Activated CD8-positive, alpha-beta T cell treated with anti-CD3 and anti-CD28 coated beads for 36 hours (primary cell): ENCODE results near the gene AUTS2. TPM values are rescaled to one million over a fixed set of nuclear protein-coding genes. Genes with fewer than 3 reads are reported as not detected.

Experiments
- ATAC-seq: fragments of 200-7000 bp; cut with Tn5 transposase; one replicate; pipeline ENCODE4 v1.10.0; 2021; ENCODE audit warnings: mild to moderate bottlenecking, moderate library complexity
- CTCF ChIA-PET: fragments of 350-600 bp; sonication (Branson Sonifier 250); formaldehyde crosslinking; loops from one replicate; lab custom pipeline; 2021; ENCODE audit warnings: antibody characterized with exemption; lab: Charles Lee
- POLR2A ChIA-PET: fragments of 350-600 bp; sonication (Branson Sonifier 250); formaldehyde crosslinking; loops from one replicate; lab custom pipeline; 2021; ENCODE audit warnings: antibody characterized with exemption; lab: Charles Lee
- DNase-seq: peaks from one replicate; pipeline ENCODE4 v3.0.0-alpha.2; 2020
- H3K27ac Mint-ChIP-seq: one replicate; pipeline ENCODE4 v1.8.0; 2021; ENCODE audit warnings: mild to moderate bottlenecking, mixed read lengths
- H3K27me3 Mint-ChIP-seq: one replicate; pipeline ENCODE4 v1.8.0; 2021; ENCODE audit warnings: mixed read lengths
- H3K36me3 Mint-ChIP-seq: one replicate; pipeline ENCODE4 v1.8.0; 2021; ENCODE audit warnings: low read depth, mixed read lengths
- H3K4me1 Mint-ChIP-seq: one replicate; pipeline ENCODE4 v1.8.0; 2021; ENCODE audit warnings: low read depth, mixed read lengths
- H3K4me3 Mint-ChIP-seq: one replicate; pipeline ENCODE4 v1.8.0; 2021; ENCODE audit warnings: mild to moderate bottlenecking, moderate library complexity, mixed read lengths
- H3K9me3 Mint-ChIP-seq: one replicate; pipeline ENCODE4 v1.8.0; 2021; ENCODE audit warnings: mixed read lengths
- CTCF ChIP-seq: fragments of 200-600 bp; IDR thresholded peaks from one replicate; pipeline ENCODE4 v1.8.0; 2022; ENCODE audit warnings: antibody characterized with exemption, mild to moderate bottlenecking
- intact Hi-C: fragments of 100-400 bp; cut with micrococcal nuclease; formaldehyde crosslinking; loops from one replicate; pipeline ENCODE4 v1.10.0; 2022
- total RNA-seq, 2 experiments: library from RNA; stranded (reverse); gene quantifications; one replicate each; pipeline ENCODE4 v1.2.3, GENCODE V29; 2021

The AUTS2 gene
- total RNA-seq, 2 experiments from 2014 or later = 3.1 to 3.3 TPM

GRCh38 chr7:70635633-70636032, 1037.4 kb downstream of the AUTS2 start:
- no peak for ATAC-seq
- ChIA-PET CTCF (no interaction called here), POLR2A (no interaction called here)
- H3K9me3 Mint-ChIP-seq = no peaks in the 10 kb centered on the region
- TF ChIP-seq CTCF = no peak
- intact Hi-C loops = no loop called here
- peaks cover 16% of the 10 kb centered on the region for H3K4me1 Mint-ChIP-seq
- H3K4me3 Mint-ChIP-seq = no peak overlapping the region
- no peak overlapping the region for H3K27ac Mint-ChIP-seq
- no peak for DNase-seq
- H3K36me3 Mint-ChIP-seq = no peaks in the 10 kb centered on the region
- H3K27me3 Mint-ChIP-seq = no peaks in the 10 kb centered on the region

GRCh38 chr7:70636169-70636568, 1037.9 kb downstream of the AUTS2 start:
- ChIA-PET CTCF (no interaction called here), POLR2A (no interaction called here)
- Mint-ChIP-seq H3K36me3 (no peaks in the 10 kb centered on the region), H3K4me3 (no peak overlapping the region), H3K9me3 (no peaks in the 10 kb centered on the region), H3K27ac (no peak overlapping the region), H3K27me3 (no peaks in the 10 kb centered on the region), H3K4me1 (peaks cover 16% of the 10 kb centered on the region)
- DNase-seq = no peak
- ATAC-seq = no peak
- intact Hi-C loops = no loop called here
- no peak for TF ChIP-seq CTCF

- H3K27ac Mint-ChIP-seq = no peak overlapping the region
- CTCF ChIA-PET = no interaction called here
Measured at GRCh38 chr7:70637726-70638125, 1039.5 kb downstream of the AUTS2 start.

GRCh38 chr7:70638158-70639107, 1040.2 kb downstream of the AUTS2 start:
- Mint-ChIP-seq H3K27ac (no peak overlapping the region), H3K36me3 (no peaks in the 10 kb centered on the region), H3K4me3 (no peak overlapping the region), H3K9me3 (peaks cover 5% of the 10 kb centered on the region), H3K27me3 (no peaks in the 10 kb centered on the region), H3K4me1 (peaks cover 16% of the 10 kb centered on the region)
- ChIA-PET POLR2A (interaction anchor here (1.0 kb wide), 1 partner anchor 8 kb away, joined by 3 read pairs; no protein-coding TSS in a partner anchor), CTCF (no interaction called here)
- no peak for TF ChIP-seq CTCF
- DNase-seq (no peak), ATAC-seq (no peak)
- intact Hi-C loops = no loop called here

More at GRCh38 chr7:70637726-70638125, 1039.5 kb downstream of the AUTS2 start:
- ATAC-seq (no peak), DNase-seq (no peak)
- peaks cover 16% of the 10 kb centered on the region for H3K4me1 Mint-ChIP-seq
- POLR2A ChIA-PET = interaction anchor here (1.0 kb wide), 1 partner anchor 8 kb away, joined by 3 read pairs; no protein-coding TSS in a partner anchor
- intact Hi-C loops = no loop called here
- H3K36me3 Mint-ChIP-seq = no peaks in the 10 kb centered on the region
- no peak for TF ChIP-seq CTCF
- H3K4me3 Mint-ChIP-seq = no peak overlapping the region
- H3K9me3 Mint-ChIP-seq = peaks cover 5% of the 10 kb centered on the region
- no peaks in the 10 kb centered on the region for H3K27me3 Mint-ChIP-seq

GRCh38 chr7:70640266-70640833, 1042.1 kb downstream of the AUTS2 start:
- ATAC-seq (no peak), DNase-seq (no peak)
- no peak for TF ChIP-seq CTCF
- peaks cover 5% of the 10 kb centered on the region for H3K9me3 Mint-ChIP-seq
- POLR2A ChIA-PET = no interaction called here
- peaks cover 2% of the 10 kb centered on the region for H3K27me3 Mint-ChIP-seq
- H3K4me3 Mint-ChIP-seq = no peak overlapping the region
- CTCF ChIA-PET = no interaction called here
- no peak overlapping the region for H3K27ac Mint-ChIP-seq
- intact Hi-C loops = no loop called here
- H3K36me3 Mint-ChIP-seq = no peaks in the 10 kb centered on the region
- peaks cover 7% of the 10 kb centered on the region for H3K4me1 Mint-ChIP-seq
